Keratinocyte (primary cell): ENCODE data around the gene CSNK1G1. TPM values are rescaled to one million over a fixed set of nuclear protein-coding genes. Genes with fewer than 3 reads are reported as not detected.
"Not testable (repeated sequence)": the region's sequence is repeated elsewhere in the genome, so short reads cannot be mapped to it uniquely, and the experiment has no call there.

ENCODE experiments used
- DNase-seq: peaks from one replicate; pipeline ENCODE4 v3.0.0-alpha.2; 2011; ENCODE audit warnings: low read depth, missing footprints, low spot score
- FAIRE-seq: peaks from 2 replicates; lab custom pipeline; 2011; peaks lifted over from hg19 to GRCh38; lab: Jason Lieb, UNC
- H2AFZ ChIP-seq: 2 replicates; pipeline ENCODE4 v1.6.0; 2012; ENCODE audit warnings: low read length, control low read depth, inconsistent platforms; ENCODE audit not compliant: control insufficient read depth
- H3K27ac ChIP-seq: 2 replicates; pipeline ENCODE4 v1.5.1; 2011; ENCODE audit warnings: low read length; ENCODE audit not compliant: control insufficient read depth, insufficient read depth
- H3K27me3 ChIP-seq: 3 replicates; pipeline ENCODE4 v1.6.0; 2011; ENCODE audit warnings: low read length; ENCODE audit not compliant: control insufficient read depth, insufficient read depth; ENCODE audit errors: extremely low read depth
- H3K36me3 ChIP-seq, 2 experiments: 2 replicates in 1 of 2; 3 replicates in 1 of 2; pipeline ENCODE4 v1.5.1; 2011; ENCODE audit warnings: low read length in 2 of 2, mild to moderate bottlenecking in 1 of 2; ENCODE audit not compliant: control insufficient read depth in 2 of 2, insufficient read depth in 2 of 2; ENCODE audit errors: extremely low read depth in 1 of 2
- H3K4me1 ChIP-seq: 3 replicates; pipeline ENCODE4 v1.5.1; 2011; ENCODE audit warnings: low read length; ENCODE audit not compliant: control insufficient read depth, insufficient read depth; ENCODE audit errors: extremely low read depth
- H3K4me2 ChIP-seq: 3 replicates; pipeline ENCODE4 v1.6.0; 2011; ENCODE audit warnings: low read depth, low read length; ENCODE audit not compliant: control insufficient read depth, insufficient read depth; ENCODE audit errors: extremely low read depth
- H3K4me3 ChIP-seq, 3 experiments: fragments of 200-600 bp in 1 of 3; sonication (generic) in 1 of 3; 2 replicates in 2 of 3; 3 replicates in 1 of 3; pipeline ENCODE4 v1.5.1; 2011 to 2016; ENCODE audit warnings: low read length in 3 of 3, mild to moderate bottlenecking in 3 of 3, control low read depth in 2 of 3, inconsistent platforms in 1 of 3, low read depth in 1 of 3, mixed read lengths in 1 of 3, mixed run types in 1 of 3, moderate library complexity in 1 of 3; ENCODE audit not compliant: control insufficient read depth in 2 of 3, insufficient read depth in 2 of 3; ENCODE audit errors: extremely low read depth in 1 of 3
- H3K79me2 ChIP-seq: 2 replicates; pipeline ENCODE4 v1.6.0; 2012; ENCODE audit warnings: low read length; ENCODE audit not compliant: control insufficient read depth, insufficient read depth
- H3K9ac ChIP-seq: 3 replicates; pipeline ENCODE4 v1.6.0; 2011; ENCODE audit warnings: low read length; ENCODE audit not compliant: control insufficient read depth, insufficient read depth; ENCODE audit errors: extremely low read depth
- H3K9me1 ChIP-seq: 3 replicates; pipeline ENCODE4 v1.6.0; 2011; ENCODE audit warnings: low read length; ENCODE audit not compliant: control insufficient read depth, insufficient read depth; ENCODE audit errors: extremely low read depth
- H3K9me3 ChIP-seq: 2 replicates; pipeline ENCODE4 v1.5.1; 2012; ENCODE audit warnings: low read depth, low read length; ENCODE audit not compliant: control insufficient read depth
- H4K20me1 ChIP-seq: 3 replicates; pipeline ENCODE4 v1.6.0; 2011; ENCODE audit warnings: low read length; ENCODE audit not compliant: control insufficient read depth, insufficient read depth; ENCODE audit errors: extremely low read depth
- CTCF ChIP-seq, 3 experiments: IDR thresholded peaks in 1 of 3; conservative IDR thresholded peaks in 1 of 3; optimal IDR thresholded peaks in 1 of 3; 2 replicates in 2 of 3; 3 replicates in 1 of 3; pipeline versions ENCODE3 to v1.5.1; 2011; ENCODE audit warnings: low read length in 3 of 3, mild to moderate bottlenecking in 3 of 3, moderate library complexity in 2 of 3, control low read depth in 1 of 3, inconsistent platforms in 1 of 3; ENCODE audit not compliant: insufficient read depth in 2 of 3; ENCODE audit errors: extremely low read depth in 1 of 3
- EZH2 ChIP-seq: IDR thresholded peaks from one replicate; pipeline ENCODE4 v1.6.1; 2012; ENCODE audit warnings: inconsistent platforms, mild to moderate bottlenecking, low read length, moderate library complexity
- dilution Hi-C: fragments of 300-500 bp; cut with MboI; formaldehyde crosslinking; loops from one replicate; pipeline ENCODE4 v1.7.0; 2020; ENCODE audit warnings: low sequenced_read_pairs; ENCODE audit not compliant: extremely low pct_ligation_motif_present
- polyA plus RNA-seq, 5 experiments: library from polyadenylated mRNA; depleted of rRNA in 3 of 5; stranded (reverse) in 3 of 5; stranded (forward) in 1 of 5; unstranded in 1 of 5; fragments of >200 nt; gene quantifications; 1 replicate in 1 of 5; 2 replicates in 3 of 5; 3 replicates in 1 of 5; pipeline versions ENCODE4 v1.2.1 to v1.2.3, GENCODE V29; 2011 to 2012; ENCODE audit warnings: missing spikeins in 2 of 5, low read depth in 1 of 5, low replicate concordance in 1 of 5

CSNK1G1 gene
- polyA plus RNA-seq, 1 donor (not counting 4 experiments of a cell fraction or from before 2014, with no cell fraction given) = 28.9 TPM

- Histone ChIP-seq H4K20me1 (no peaks in the 10 kb centered on the region), H3K9ac (peak within 1 kb of the TSS; percentile 82), H3K27ac (peak within 1 kb of the TSS; percentile 45), H3K4me3 (peak within 1 kb of the TSS; percentile 42 to 87 (median 79)), H2AFZ (peak within 1 kb of the TSS; percentile 90), H3K9me3 (no peaks in the 10 kb centered on the region), H3K27me3 (no peaks in the 10 kb centered on the region), H3K4me1 (peaks cover 9% of the 10 kb centered on the region), H3K9me1 (no peaks in the 10 kb centered on the region), H3K79me2 (peaks cover 12% of the 10 kb centered on the region), H3K4me2 (peak within 1 kb of the TSS; percentile 99), H3K36me3 (no peaks in the 10 kb centered on the region)
- TF ChIP-seq CTCF (optimal IDR thresholded peaks at IDR 0.05 in 1 of 3, IDR thresholded peaks at IDR 0.05 in 1 of 3, conservative IDR thresholded peaks at IDR 0.05 in 1 of 3; ENCODE audit: extremely low read depth in 1 of 3, insufficient read depth in 2 of 3, low read length in 3 of 3) (peak in 1 of 3 experiments; percentile 17), EZH2 (no peak)
- FAIRE-seq (peak; percentile 81), DNase-seq (no peak)
- dilution Hi-C loops = no loop called here
Measured at GRCh38 chr15:64381000-64381751, 25.2 kb upstream of the CSNK1G1 start, which contains the start of gene PCLAF. Gene PCLAF, minus strand, starts transcription at chr15:64381441. Its CDS starts 70 bp downstream, at chr15:64381371.

GRCh38 chr15:64380130-64380870 lies 24.3 kb upstream of the CSNK1G1 start:
- H3K9me1 ChIP-seq, dilution Hi-C loops, H3K36me3 ChIP-seq, H3K9me3 ChIP-seq, H3K4me1 ChIP-seq, FAIRE-seq, H3K27me3 ChIP-seq, H4K20me1 ChIP-seq, DNase-seq: not testable (repeated sequence)
- Histone ChIP-seq H3K9ac (peak overlapping the region; percentile 82), H3K4me3 (peak overlapping the region; percentile 42 to 87 (median 79)), H3K79me2 (peaks cover 12% of the 10 kb centered on the region), H3K27ac (peak overlapping the region; percentile 45), H3K4me2 (peak overlapping the region; percentile 99), H2AFZ (peak overlapping the region; percentile 90)
